K562 (cell line): Measurements from ENCODE around the gene MARK4. TPM values are rescaled to one million over a fixed set of nuclear protein-coding genes. Genes with fewer than 3 reads are reported as not detected.

Source experiments
- PHF8 ChIP-seq: fragments of 200-600 bp; sonication (generic); IDR thresholded peaks from 2 replicates; pipeline ENCODE4 v1.6.1; 2012; ENCODE audit warnings: mixed run types, mild to moderate bottlenecking, inconsistent platforms, low read length, moderate library complexity, borderline replicate concordance
- ZNF263 ChIP-seq: sonication (generic); formaldehyde crosslinking; IDR thresholded peaks from 2 replicates; pipeline ENCODE4 v1.8.0; 2022; ENCODE audit warnings: mild to moderate bottlenecking, missing genetic modification reagents, borderline replicate concordance
- ZNF76 ChIP-seq: fragments of 250-450 bp; sonication (Bioruptor Pico); IDR thresholded peaks from 2 replicates; pipeline ENCODE4 v1.4.0; 2020; ENCODE audit warnings: mild to moderate bottlenecking, moderate library complexity, borderline replicate concordance
- polyA plus RNA-seq, 8 experiments: library from polyadenylated mRNA; depleted of rRNA in 4 of 8; stranded (reverse) in 5 of 8; unstranded in 3 of 8; fragments of >200 nt; fragmentation: Nextera tagmentation in 2 of 8; fragmentation: Illumina TruSeq in 1 of 8; extraction: Ambion mirVana in 2 of 8; extraction: Trizol in 1 of 8; gene quantifications; 2 replicates each; pipeline versions ENCODE4 v1.2.1 to v1.2.3, GENCODE V29; 2011 to 2014; ENCODE audit warnings: inconsistent platforms in 1 of 8, missing spikeins in 1 of 8
- total RNA-seq, 7 experiments: library from RNA; depleted of rRNA in 6 of 7; stranded (reverse); fragments of >200 nt in 6 of 7; fragmentation: Illumina TruSeq in 2 of 7; extraction: Trizol in 2 of 7; gene quantifications; 2 replicates each; pipeline versions ENCODE4 v1.2.1 to v1.2.3, GENCODE V29; 2011 to 2021; ENCODE audit warnings: low replicate concordance in 1 of 7
- TF ChIP-seq, protein P1 (sequence below), 2 experiments: fragments of 450-650 bp; IDR thresholded peaks; 2 replicates each; pipeline ENCODE4 v1.6.1; 2016; ENCODE audit warnings: mild to moderate bottlenecking in 2 of 2, borderline replicate concordance in 1 of 2, low read depth in 1 of 2, moderate library complexity in 1 of 2
- TF ChIP-seq, protein P2 (sequence below): fragments of 450-650 bp; formaldehyde crosslinking; IDR thresholded peaks from 2 replicates; pipeline ENCODE4 v1.4.0; 2020; ENCODE audit warnings: mild to moderate bottlenecking, moderate library complexity
- TF ChIP-seq, protein P3 (sequence below): fragments of 250-450 bp; sonication (Bioruptor Pico); IDR thresholded peaks from 2 replicates; pipeline ENCODE4 v1.4.0; 2020; ENCODE audit warnings: borderline replicate concordance
- TF ChIP-seq, protein P4 (sequence below): fragments of 250-450 bp; sonication (Bioruptor Pico); IDR thresholded peaks from 2 replicates; pipeline ENCODE4 v1.9.0; 2021; ENCODE audit warnings: mild to moderate bottlenecking, inconsistent platforms
- TF ChIP-seq, protein P5 (sequence below), 3 experiments: fragments of 200-800 bp in 1 of 3; sonication (Bioruptor generic) in 1 of 3; sonication (generic) in 1 of 3; formaldehyde crosslinking in 1 of 3; IDR thresholded peaks; 2 replicates each; pipeline versions ENCODE4 v1.6.1 to v1.8.0; 2016 to 2022; ENCODE audit warnings: mild to moderate bottlenecking in 2 of 3, missing compliant biosample characterization in 2 of 3, missing genetic modification characterization in 2 of 3, missing genetic modification reagents in 1 of 3

MARK4 gene
- total and polyA plus RNA-seq, 9 of the 15 experiments (the other 6 are each of a cell fraction or from before 2014, with no cell fraction given): 0.52 to 29.4 (median 8.6) TPM

DNA sequence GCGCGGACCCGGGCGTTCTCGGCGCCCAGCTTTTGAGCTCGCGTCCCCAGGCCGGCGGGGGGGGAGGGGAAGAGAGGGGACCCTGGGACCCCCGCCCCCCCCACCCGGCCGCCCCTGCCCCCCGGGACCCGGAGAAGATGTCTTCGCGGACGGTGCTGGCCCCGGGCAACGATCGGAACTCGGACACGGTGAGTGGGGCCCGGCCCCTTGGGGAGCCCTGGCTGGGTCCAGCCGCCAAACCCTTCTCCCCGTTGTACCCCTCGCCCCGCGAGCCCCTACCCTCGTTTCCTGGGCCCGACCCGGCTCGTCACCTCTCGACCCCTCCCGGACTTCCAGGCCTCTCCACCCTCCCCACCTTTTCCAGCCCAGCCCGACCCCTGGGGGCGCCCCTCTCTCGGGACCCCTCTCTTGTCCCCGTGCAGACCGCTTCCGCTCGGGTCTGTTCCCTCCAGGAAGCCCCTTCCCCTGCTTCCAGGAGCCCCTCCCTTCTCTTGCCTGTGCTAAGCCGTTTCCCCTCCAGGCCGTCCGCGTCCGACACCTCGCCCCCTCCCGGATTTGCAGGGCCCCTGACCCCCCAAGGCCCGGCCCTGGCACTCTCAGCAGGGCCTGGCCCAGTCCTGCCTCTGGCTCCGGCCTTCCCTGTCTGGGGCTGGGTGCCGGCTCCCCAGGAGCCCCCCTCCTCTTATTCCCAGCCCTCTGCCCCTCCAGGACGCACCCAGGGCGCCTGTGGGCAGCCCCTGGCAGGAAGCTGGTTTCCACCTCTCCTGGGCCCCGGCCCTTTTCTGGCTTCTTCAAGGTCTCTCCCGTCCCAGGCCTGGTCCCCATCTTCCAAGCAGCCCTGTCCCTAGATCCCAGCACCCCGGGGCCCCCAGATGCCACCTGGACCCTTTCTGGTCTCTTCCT, 632 bp downstream of the MARK4 start (continued):
- 0 out of 2 replicates have a peak, but pooled peaks have one; percentile 18 for TF ChIP-seq ZNF263
- no peak for TF ChIP-seq ZNF76 (CRISPR knock-in tag)
- peak; percentile 20; the same call in 1 of the 2 replicates for TF ChIP-seq PHF8
- TF ChIP-seq, protein P1, sequence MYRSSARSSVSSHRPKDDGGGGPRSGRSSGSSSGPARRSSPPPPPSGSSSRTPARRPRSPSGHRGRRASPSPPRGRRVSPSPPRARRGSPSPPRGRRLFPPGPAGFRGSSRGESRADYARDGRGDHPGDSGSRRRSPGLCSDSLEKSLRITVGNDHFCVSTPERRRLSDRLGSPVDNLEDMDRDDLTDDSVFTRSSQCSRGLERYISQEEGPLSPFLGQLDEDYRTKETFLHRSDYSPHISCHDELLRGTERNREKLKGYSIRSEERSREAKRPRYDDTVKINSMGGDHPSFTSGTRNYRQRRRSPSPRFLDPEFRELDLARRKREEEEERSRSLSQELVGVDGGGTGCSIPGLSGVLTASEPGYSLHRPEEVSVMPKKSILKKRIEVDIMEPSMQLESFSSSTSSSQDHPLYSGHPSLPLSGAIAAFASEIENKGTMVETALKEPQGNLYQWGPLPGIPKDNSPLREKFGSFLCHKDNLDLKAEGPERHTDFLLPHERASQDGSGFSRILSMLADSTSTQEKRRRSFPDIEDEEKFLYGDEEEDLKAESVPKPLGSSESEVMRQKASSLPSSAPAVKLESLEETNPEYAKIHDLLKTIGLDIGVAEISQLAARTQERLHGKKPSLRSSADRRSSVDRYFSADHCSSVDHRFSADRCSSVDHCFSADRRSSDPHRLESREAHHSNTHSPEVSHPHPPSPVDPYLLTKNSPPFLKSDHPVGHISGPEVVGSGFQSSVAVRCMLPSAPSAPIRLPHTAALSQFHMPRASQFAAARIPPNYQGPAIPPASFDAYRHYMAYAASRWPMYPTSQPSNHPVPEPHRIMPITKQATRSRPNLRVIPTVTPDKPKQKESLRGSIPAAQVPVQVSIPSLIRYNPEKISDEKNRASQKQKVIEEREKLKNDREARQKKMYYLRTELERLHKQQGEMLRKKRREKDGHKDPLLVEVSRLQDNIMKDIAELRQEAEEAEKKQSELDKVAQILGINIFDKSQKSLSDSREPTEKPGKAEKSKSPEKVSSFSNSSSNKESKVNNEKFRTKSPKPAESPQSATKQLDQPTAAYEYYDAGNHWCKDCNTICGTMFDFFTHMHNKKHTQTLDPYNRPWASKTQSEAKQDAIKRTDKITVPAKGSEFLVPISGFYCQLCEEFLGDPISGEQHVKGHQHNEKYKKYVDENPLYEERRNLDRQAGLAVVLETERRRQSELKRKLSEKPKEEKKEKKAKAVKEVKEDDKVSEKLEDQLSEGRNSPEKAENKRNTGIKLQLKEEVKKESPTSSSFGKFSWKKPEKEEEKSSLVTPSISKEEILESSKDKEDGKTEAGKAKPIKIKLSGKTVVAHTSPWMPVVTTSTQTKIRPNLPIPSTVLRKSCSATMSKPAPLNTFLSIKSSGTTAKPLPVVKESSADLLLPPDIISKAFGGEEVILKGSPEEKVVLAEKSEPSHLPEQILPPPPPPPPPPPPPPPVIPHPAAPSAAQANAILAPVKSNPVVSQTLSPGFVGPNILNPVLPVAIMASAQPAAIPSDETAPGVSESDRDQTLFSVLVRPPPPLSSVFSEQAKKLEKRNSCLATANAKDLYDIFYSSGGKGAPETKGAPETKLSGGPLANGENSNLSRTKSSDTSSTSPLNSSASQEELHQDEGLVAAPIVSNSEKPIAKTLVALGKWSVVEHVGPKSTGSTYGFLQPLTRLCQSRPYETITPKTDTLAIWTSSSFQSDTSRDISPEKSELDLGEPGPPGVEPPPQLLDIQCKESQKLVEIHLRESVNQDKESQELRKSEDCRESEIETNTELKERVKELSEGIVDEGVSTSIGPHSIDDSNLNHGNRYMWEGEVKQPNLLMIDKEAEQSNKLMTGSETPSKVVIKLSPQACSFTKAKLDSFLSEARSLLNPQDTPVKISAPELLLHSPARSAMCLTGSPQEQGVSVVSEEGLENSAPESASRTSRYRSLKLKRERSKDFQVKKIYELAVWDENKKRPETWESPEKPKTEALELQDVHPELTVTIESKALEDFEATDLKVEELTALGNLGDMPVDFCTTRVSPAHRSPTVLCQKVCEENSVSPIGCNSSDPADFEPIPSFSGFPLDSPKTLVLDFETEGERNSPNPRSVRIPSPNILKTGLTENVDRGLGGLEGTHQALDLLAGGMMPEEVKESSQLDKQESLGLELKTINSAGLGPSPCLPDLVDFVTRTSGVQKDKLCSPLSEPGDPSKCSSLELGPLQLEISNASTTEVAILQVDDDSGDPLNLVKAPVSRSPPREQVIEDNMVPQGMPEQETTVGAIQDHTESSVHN (IDR thresholded peaks at IDR 0.05; ENCODE audit: borderline replicate concordance in 1 of 2, low read depth in 1 of 2): no peak
- TF ChIP-seq, protein P2, sequence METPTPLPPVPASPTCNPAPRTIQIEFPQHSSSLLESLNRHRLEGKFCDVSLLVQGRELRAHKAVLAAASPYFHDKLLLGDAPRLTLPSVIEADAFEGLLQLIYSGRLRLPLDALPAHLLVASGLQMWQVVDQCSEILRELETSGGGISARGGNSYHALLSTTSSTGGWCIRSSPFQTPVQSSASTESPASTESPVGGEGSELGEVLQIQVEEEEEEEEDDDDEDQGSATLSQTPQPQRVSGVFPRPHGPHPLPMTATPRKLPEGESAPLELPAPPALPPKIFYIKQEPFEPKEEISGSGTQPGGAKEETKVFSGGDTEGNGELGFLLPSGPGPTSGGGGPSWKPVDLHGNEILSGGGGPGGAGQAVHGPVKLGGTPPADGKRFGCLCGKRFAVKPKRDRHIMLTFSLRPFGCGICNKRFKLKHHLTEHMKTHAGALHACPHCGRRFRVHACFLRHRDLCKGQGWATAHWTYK (CRISPR knock-in tag): no peak
- TF ChIP-seq, protein P3, sequence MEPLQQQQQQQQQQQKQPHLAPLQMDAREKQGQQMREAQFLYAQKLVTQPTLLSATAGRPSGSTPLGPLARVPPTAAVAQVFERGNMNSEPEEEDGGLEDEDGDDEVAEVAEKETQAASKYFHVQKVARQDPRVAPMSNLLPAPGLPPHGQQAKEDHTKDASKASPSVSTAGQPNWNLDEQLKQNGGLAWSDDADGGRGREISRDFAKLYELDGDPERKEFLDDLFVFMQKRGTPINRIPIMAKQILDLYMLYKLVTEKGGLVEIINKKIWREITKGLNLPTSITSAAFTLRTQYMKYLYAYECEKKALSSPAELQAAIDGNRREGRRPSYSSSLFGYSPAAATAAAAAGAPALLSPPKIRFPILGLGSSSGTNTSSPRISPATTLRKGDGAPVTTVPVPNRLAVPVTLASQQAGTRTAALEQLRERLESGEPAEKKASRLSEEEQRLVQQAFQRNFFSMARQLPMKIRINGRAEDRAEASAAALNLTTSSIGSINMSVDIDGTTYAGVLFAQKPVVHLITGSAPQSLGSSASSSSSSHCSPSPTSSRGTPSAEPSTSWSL (CRISPR knock-in tag): no peak
- TF ChIP-seq, protein P4, sequence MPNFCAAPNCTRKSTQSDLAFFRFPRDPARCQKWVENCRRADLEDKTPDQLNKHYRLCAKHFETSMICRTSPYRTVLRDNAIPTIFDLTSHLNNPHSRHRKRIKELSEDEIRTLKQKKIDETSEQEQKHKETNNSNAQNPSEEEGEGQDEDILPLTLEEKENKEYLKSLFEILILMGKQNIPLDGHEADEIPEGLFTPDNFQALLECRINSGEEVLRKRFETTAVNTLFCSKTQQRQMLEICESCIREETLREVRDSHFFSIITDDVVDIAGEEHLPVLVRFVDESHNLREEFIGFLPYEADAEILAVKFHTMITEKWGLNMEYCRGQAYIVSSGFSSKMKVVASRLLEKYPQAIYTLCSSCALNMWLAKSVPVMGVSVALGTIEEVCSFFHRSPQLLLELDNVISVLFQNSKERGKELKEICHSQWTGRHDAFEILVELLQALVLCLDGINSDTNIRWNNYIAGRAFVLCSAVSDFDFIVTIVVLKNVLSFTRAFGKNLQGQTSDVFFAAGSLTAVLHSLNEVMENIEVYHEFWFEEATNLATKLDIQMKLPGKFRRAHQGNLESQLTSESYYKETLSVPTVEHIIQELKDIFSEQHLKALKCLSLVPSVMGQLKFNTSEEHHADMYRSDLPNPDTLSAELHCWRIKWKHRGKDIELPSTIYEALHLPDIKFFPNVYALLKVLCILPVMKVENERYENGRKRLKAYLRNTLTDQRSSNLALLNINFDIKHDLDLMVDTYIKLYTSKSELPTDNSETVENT: no peak
- TF ChIP-seq, protein P5, sequence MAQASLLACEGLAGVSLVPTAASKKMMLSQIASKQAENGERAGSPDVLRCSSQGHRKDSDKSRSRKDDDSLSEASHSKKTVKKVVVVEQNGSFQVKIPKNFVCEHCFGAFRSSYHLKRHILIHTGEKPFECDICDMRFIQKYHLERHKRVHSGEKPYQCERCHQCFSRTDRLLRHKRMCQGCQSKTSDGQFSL (CRISPR knock-in tag; IDR thresholded peaks at IDR 0.05): no peak; the same call in 1 of the 2 replicates
- TF ChIP-seq, protein P5 (tag; IDR thresholded peaks at IDR 0.05): 0 out of 4 replicates have a peak, but pooled peaks of 1 of the 2 experiments have one; percentile 43
